HFFc6 (cell line): Measurements from ENCODE around the gene SLU7. TPM values are rescaled to one million over a fixed set of nuclear protein-coding genes. Genes with fewer than 3 reads are reported as not detected.

ENCODE experiments used
- DNase-seq: peaks from one replicate; pipeline ENCODE4 v3.0.0-alpha.2; 2018
- H3K27ac Mint-ChIP-seq: 2 replicates; pipeline ENCODE4 v1.8.0; 2020; ENCODE audit warnings: mild to moderate bottlenecking, mixed read lengths
- H3K27me3 Mint-ChIP-seq: 2 replicates; pipeline ENCODE4 v1.8.0; 2021; ENCODE audit warnings: mild to moderate bottlenecking, moderate library complexity, mixed read lengths; ENCODE audit not compliant: insufficient read depth
- H3K36me3 Mint-ChIP-seq: 2 replicates; pipeline ENCODE4 v1.8.0; 2021; ENCODE audit warnings: low read depth, mixed read lengths
- H3K4me1 Mint-ChIP-seq: 2 replicates; pipeline ENCODE4 v1.8.0; 2020; ENCODE audit warnings: low read depth, mixed read lengths
- H3K4me3 Mint-ChIP-seq: 2 replicates; pipeline ENCODE4 v1.8.0; 2020; ENCODE audit warnings: mild to moderate bottlenecking, moderate library complexity, mixed read lengths
- H3K9me3 Mint-ChIP-seq: 2 replicates; pipeline ENCODE4 v1.8.0; 2020; ENCODE audit warnings: mild to moderate bottlenecking, mixed read lengths
- total RNA-seq, 6 experiments: library from RNA; stranded (reverse); fragmentation: NEBNext Ultra II Directional; extraction: Animal tissue kit (Norgen Biotek cat#: 25700); gene quantifications; 2 replicates in 1 of 6; 3 replicates in 5 of 6; pipeline ENCODE4 v1.2.3, GENCODE V29; 2021
- TF ChIP-seq, protein P1 (sequence below): fragments of 200-600 bp; sonication (generic); IDR thresholded peaks from 2 replicates; pipeline ENCODE4 v1.5.0; 2021; ENCODE audit warnings: antibody characterized with exemption, mild to moderate bottlenecking

The SLU7 gene
- total RNA-seq, 6 experiments from 2014 or later = 32.1 to 47.3 (median 42.1) TPM

DNA sequence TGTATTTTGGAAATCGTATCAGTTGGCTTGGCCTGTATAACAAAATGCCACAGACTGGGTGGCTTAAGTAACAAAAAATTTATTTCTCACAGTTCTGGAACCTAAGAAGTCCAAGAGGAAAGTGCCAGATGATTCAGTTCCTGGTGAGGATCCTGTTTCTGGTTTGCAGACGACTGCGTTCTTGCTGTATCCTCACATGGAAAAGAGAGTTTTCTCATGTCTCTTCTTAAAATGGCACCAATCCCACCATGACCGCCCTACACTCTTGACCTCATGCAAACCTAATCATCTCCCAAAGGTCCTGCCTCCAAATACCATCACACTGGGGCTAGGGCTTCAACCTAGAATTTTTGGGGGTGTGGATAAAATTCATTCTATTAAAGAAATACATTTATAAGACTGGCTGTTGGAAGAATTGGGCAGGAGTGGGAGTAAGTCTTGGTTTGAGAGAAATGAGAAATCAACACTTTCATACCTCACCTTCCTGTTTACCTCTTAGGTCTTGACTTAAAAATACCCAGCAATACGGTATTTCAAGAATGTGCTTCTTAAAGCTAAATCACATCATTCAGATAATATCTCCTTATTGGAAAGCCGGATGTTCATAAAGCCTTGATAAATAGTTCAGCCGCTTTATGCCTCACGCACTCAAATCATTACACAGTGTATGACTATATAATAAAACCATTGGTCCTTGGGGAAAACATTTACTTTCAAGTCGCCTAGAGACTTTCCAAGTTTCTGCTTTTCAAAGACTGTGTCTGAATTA lies 31.5 kb upstream of the SLU7 start:
- no peaks in the 10 kb centered on the region; the same call in 1 of the 2 replicates for H3K4me1 Mint-ChIP-seq
- H3K9me3 Mint-ChIP-seq = no peaks in the 10 kb centered on the region
- H3K36me3 Mint-ChIP-seq = no peaks in the 10 kb centered on the region; the same call in 1 of the 2 replicates
- H3K27me3 Mint-ChIP-seq = peaks cover 12% of the 10 kb centered on the region; the same call in 1 of the 2 replicates
- H3K4me3 Mint-ChIP-seq = no peak overlapping the region
- TF ChIP-seq, protein P1, sequence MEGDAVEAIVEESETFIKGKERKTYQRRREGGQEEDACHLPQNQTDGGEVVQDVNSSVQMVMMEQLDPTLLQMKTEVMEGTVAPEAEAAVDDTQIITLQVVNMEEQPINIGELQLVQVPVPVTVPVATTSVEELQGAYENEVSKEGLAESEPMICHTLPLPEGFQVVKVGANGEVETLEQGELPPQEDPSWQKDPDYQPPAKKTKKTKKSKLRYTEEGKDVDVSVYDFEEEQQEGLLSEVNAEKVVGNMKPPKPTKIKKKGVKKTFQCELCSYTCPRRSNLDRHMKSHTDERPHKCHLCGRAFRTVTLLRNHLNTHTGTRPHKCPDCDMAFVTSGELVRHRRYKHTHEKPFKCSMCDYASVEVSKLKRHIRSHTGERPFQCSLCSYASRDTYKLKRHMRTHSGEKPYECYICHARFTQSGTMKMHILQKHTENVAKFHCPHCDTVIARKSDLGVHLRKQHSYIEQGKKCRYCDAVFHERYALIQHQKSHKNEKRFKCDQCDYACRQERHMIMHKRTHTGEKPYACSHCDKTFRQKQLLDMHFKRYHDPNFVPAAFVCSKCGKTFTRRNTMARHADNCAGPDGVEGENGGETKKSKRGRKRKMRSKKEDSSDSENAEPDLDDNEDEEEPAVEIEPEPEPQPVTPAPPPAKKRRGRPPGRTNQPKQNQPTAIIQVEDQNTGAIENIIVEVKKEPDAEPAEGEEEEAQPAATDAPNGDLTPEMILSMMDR = no peak
- no peak for DNase-seq
- H3K27ac Mint-ChIP-seq = no peak overlapping the region

DNA sequence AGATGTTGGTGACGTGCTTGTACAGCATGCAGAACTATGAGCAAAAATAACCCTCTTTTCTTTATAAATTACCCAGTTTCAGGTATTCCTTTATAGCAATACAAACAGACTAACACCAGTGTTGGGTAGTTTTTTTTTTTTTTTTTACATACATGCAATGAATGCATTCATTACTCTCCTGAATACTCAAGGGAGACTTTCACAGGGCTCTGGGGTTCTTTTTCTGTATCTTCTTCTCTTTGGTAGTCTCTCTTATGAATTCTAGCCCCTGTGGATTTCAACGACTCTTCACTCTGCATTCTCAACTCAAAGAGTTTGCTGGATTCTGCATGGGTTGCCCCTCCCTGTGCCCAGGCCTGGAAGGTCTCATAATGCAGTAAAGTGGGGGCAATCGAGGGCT lies 30.6 kb upstream of the SLU7 start:
- H3K4me3 Mint-ChIP-seq = no peak overlapping the region
- no peak for DNase-seq
- no peaks in the 10 kb centered on the region for H3K9me3 Mint-ChIP-seq
- H3K27me3 Mint-ChIP-seq = peaks cover 12% of the 10 kb centered on the region; the same call in 1 of the 2 replicates
- TF ChIP-seq, protein P1 = no peak
- no peak overlapping the region for H3K27ac Mint-ChIP-seq
- no peaks in the 10 kb centered on the region; the same call in 1 of the 2 replicates for H3K36me3 Mint-ChIP-seq
- no peaks in the 10 kb centered on the region; the same call in 1 of the 2 replicates for H3K4me1 Mint-ChIP-seq

DNA sequence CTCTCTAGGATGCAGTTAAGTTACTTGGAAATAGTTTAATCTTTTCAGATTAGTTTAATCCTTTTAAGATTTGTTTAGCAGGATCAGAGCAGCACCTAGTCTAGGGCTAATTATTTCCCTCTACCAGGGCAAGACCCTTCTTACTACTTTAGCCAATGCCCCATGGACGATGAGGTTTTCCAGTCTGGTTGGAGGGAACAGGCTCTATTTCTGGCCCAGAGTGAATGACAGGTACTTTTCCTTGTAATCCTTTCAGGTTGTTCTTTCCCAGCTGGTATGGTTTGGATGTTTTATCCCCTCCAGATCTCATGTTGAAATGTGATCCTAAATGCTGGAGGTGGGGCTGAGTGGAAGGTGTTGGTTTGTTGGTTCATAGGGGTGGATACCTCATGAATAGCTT lies 30.0 kb upstream of the SLU7 start:
- H3K4me3 Mint-ChIP-seq = no peak overlapping the region
- TF ChIP-seq, protein P1 = no peak
- no peak overlapping the region for H3K27ac Mint-ChIP-seq
- no peaks in the 10 kb centered on the region; the same call in 1 of the 2 replicates for H3K36me3 Mint-ChIP-seq
- no peak for DNase-seq
- no peaks in the 10 kb centered on the region; the same call in 1 of the 2 replicates for H3K4me1 Mint-ChIP-seq
- H3K27me3 Mint-ChIP-seq = peaks cover 11% of the 10 kb centered on the region
- H3K9me3 Mint-ChIP-seq = no peaks in the 10 kb centered on the region

DNA sequence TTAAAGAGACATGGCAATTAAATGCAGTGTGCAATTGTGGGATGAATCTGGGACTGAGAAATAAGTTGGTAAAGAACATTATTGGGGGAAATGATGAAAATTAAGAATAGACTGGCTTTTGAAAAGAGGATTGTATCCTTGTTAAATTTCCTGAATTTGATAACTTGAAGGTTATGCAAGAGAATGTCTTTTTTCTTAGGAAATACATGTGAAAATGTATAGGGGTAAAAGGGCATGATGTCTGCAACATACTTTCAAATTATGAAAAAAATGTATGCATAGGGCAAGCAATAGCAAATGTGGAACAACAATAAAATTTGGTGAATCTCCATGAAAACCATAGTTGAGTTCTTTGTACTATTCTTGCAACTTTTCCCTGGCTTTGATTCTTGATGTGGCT lies 26.9 kb upstream of the SLU7 start:
- Mint-ChIP-seq H3K36me3 (no peaks in the 10 kb centered on the region; the same call in 1 of the 2 replicates), H3K4me1 (peaks cover 11% of the 10 kb centered on the region; the same call in 1 of the 2 replicates), H3K27me3 (peaks cover 8% of the 10 kb centered on the region), H3K27ac (no peak overlapping the region), H3K4me3 (no peak overlapping the region), H3K9me3 (no peaks in the 10 kb centered on the region)
- TF ChIP-seq, protein P1 = no peak
- no peak for DNase-seq

DNA sequence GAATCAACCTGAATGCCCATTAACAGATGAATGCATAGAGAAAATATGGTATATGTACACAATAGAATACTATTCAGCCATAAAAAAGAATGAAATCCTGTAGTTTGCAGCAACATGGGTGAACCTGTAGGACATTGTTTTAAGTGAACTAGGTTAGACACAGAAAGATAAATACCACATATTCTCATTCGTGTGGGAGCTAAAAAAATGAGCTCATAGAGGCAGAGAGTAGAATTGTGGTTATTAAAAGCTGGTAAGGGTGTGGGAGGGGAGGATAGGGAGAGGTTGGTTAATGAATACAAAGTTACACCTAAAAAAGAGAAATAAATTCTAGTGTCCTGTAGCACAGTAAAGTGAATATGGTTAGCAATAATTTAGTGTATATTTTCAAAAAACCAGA lies 26.3 kb upstream of the SLU7 start:
- Mint-ChIP-seq H3K4me3 (no peak overlapping the region), H3K27ac (no peak overlapping the region), H3K9me3 (no peaks in the 10 kb centered on the region), H3K4me1 (peaks cover 11% of the 10 kb centered on the region; the same call in 1 of the 2 replicates), H3K36me3 (no peaks in the 10 kb centered on the region; the same call in 1 of the 2 replicates), H3K27me3 (peaks cover 8% of the 10 kb centered on the region)
- DNase-seq = no peak
- TF ChIP-seq, protein P1 = no peak
